ENCODE data around the gene WNK2. TPM values are rescaled to one million over a fixed set of nuclear protein-coding genes. Genes with fewer than 3 reads are reported as not detected.

Gene WNK2
- total and polyA plus RNA-seq, 7 donors, result 8.1 to 58.8 (median 35.5) TPM

- ATAC-seq, result no peak
- Histone ChIP-seq H3K36me3 (ENCODE audit: insufficient read depth in 1 of 2, low read depth in 1 of 2) (no peaks in the 10 kb centered on the region), H3K9me3 (no peaks in the 10 kb centered on the region), H3K27ac (no peak overlapping the region), H3K4me3 (no peak overlapping the region), H3K27me3 (ENCODE audit: insufficient read depth in 3 of 3, low read length in 2 of 3) (no peaks in the 10 kb centered on the region), H3K4me1 (peaks cover 26% of the 10 kb centered on the region)
- no peak for DNase-seq
- intact Hi-C loops (cut with DNase I), result no loop called here
- no peak for TF ChIP-seq CTCF (IDR thresholded peaks at IDR 0.05)
- WGBS, 3 donors, result 39 to 64% (median 43%) methylated on average over 6 of the region's 6 CpGs
These were observed 1.4 kb upstream of the WNK2 start for GRCh38 chr9:93182572-93182971.

DNA sequence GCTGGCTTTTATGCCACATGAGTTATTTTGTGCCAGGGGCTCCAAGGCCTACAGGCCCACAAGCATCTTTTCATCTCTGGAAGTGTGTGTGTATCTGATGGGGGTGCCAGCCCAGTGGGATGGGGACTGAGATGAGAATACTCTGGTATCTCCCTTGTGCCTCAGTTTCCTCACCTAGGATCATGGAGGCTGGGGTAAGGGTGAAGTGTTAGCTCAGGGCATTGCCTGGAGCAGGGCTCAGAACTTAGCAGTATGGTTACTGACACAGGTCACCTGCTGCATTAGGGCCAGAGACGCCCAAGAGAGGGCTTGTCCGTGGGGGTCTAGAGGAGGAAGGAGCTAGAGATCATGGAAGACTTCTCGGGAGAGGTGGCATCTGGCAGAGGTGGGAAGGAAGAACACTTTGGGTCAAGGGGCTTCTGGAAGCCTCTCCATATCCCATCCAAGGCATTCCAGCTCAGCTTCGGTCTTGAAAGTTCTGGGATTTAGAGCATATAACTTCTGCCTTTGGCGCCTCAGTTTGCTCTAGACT is 742 bp upstream of the WNK2 start:
- Histone ChIP-seq H3K4me3 (peak overlapping the region; percentile 77), H3K27ac (no peak overlapping the region), H3K9me3 (no peaks in the 10 kb centered on the region), H3K27me3 (ENCODE audit: insufficient read depth in 3 of 3, low read length in 2 of 3) (no peaks in the 10 kb centered on the region), H3K36me3 (ENCODE audit: insufficient read depth in 1 of 2, low read depth in 1 of 2) (no peaks in the 10 kb centered on the region), H3K4me1 (peaks cover 26% of the 10 kb centered on the region)
- TF ChIP-seq CTCF (IDR thresholded peaks at IDR 0.05), result no peak
- intact Hi-C loops (cut with DNase I), result no loop called here
- ATAC-seq, result no peak
- WGBS, 3 donors, result 79 to 89% (median 86%) methylated on average over 5 of the region's 5 CpGs
- DNase-seq, result no peak

GRCh38 chr9:93184432-93185265 is 710 bp downstream of the WNK2 start:
- peaks cover 35% of the 10 kb centered on the region for H3K4me1 ChIP-seq
- ATAC-seq, result peak; percentile 31 to 50 (median 36)
- intact Hi-C loops (cut with DNase I), result no loop called here
- H3K9me3 ChIP-seq, result no peaks in the 10 kb centered on the region
- no peak for TF ChIP-seq CTCF (IDR thresholded peaks at IDR 0.05)
- H3K27ac ChIP-seq, result peak overlapping the region; percentile 67
- WGBS, 3 donors, result 5 to 8% (median 6%) methylated on average over 57 to 97 of the region's 97 CpGs
- no peaks in the 10 kb centered on the region for H3K27me3 ChIP-seq (ENCODE audit: insufficient read depth in 3 of 3, low read length in 2 of 3)
- H3K36me3 ChIP-seq (ENCODE audit: insufficient read depth in 1 of 2, low read depth in 1 of 2), result no peaks in the 10 kb centered on the region
- peak overlapping the region; percentile 77 for H3K4me3 ChIP-seq
- DNase-seq, result no peak

DNA sequence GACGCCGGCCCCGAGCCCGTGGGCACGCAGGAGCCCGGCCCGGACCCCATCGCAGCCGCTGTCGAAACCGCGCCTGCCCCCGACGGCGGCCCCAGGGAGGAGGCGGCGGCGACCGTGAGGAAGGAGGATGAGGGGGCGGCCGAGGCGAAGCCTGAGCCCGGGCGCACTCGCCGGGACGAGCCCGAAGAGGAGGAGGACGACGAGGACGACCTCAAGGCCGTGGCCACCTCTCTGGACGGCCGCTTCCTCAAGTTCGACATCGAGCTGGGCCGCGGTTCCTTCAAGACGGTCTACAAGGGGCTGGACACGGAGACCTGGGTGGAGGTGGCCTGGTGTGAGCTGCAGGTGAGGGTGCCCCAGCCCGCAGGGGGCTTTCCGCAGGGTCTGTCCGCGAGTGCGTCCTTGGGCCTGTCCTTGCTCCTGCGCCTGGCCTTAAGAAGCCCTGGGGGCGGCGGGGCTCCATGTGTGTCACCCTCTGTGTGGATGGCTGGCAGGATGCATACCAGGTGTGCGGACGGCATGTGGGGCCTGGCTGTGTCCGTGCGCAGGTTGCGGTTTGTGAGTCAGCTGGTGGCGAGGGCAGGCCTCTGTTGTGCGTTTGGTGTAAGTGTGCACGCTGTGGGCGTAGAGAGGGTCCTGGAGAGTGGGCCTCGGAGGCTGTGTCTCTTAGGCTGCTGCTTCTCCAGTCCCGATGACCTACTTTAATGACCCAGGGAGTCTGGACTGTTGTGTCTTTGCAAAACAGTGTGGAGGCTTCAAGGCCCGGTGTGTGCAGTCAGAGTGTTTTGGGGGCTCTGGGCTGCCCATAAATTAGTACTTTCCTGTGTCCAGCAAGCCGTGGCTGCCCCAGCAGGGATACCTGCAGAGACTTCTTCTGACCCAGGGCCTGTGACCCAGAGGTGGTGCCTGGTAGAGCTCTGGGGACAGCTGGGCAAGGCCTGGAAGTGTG is 1.6 kb downstream of the WNK2 start:
- Histone ChIP-seq H3K9me3 (no peaks in the 10 kb centered on the region), H3K4me1 (peaks cover 35% of the 10 kb centered on the region), H3K27me3 (ENCODE audit: insufficient read depth in 3 of 3, low read length in 2 of 3) (no peaks in the 10 kb centered on the region), H3K36me3 (ENCODE audit: insufficient read depth in 1 of 2, low read depth in 1 of 2) (no peaks in the 10 kb centered on the region), H3K27ac (peak overlapping the region; percentile 67), H3K4me3 (peak overlapping the region; percentile 77)
- no peak for TF ChIP-seq CTCF (IDR thresholded peaks at IDR 0.05)
- intact Hi-C loops (cut with DNase I), result no loop called here
- WGBS, 3 donors, result 59 to 72% (median 61%) methylated on average over 57 to 61 of the region's 61 CpGs
- ATAC-seq (peak in 2 of 4 donors; percentile 4 to 15), DNase-seq (no peak)

Measured in psoas muscle (tissue), 8 donors.